ENCODE measurements around the gene FMNL1.
A peak's percentile ranks its signal among the peaks of the same experiment; 100 is the strongest.

FMNL1 gene

GRCh38 chr17:45289301-45290268, 67.9 kb downstream of the FMNL1 start:
- no peak for DNase-seq
- intact Hi-C loops (cut with DNase I): no loop called here

- no peak for DNase-seq
- intact Hi-C loops (cut with DNase I): no loop called here
Observed at GRCh38 chr17:45290269-45290765, 68.6 kb downstream of the FMNL1 start.

DNA sequence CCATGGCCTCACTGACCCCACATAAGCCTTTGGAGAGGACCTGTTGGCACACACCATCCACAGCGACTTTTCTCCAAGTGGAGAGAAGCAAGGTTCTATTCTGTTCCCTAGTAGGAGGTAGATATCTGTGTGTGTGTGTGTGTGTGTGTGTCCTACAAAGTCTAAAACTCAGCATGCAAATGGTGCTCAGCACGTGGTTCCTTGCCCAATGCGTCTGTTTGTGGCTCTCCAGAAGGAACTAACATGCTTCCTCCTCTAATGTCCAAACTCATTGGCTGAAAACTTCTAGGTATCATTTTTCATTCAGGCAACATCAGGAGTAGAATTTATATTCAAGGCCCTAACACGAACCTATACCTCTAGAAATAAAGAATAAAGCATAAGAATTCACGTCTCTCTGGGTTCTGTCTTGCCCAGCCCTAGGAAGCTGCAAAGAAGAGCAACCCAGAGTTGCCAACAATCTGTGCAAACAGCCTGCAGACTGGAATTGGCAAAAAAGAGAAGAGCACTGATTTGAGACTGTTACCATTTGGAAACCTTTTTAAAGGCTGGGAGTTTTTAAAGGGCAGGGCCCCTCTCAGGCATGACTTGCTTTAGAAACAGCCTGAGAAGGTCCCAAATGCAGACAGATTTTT, 69.6 kb downstream of the FMNL1 start:
- intact Hi-C loops (cut with DNase I): no loop called here
- peak in 14 of 42 donors; percentile 18 to 74 (median 48) for DNase-seq

GRCh38 chr17:45292696-45293412, 71.2 kb downstream of the FMNL1 start:
- DNase-seq: no peak
- intact Hi-C loops (cut with DNase I): no loop called here

DNA sequence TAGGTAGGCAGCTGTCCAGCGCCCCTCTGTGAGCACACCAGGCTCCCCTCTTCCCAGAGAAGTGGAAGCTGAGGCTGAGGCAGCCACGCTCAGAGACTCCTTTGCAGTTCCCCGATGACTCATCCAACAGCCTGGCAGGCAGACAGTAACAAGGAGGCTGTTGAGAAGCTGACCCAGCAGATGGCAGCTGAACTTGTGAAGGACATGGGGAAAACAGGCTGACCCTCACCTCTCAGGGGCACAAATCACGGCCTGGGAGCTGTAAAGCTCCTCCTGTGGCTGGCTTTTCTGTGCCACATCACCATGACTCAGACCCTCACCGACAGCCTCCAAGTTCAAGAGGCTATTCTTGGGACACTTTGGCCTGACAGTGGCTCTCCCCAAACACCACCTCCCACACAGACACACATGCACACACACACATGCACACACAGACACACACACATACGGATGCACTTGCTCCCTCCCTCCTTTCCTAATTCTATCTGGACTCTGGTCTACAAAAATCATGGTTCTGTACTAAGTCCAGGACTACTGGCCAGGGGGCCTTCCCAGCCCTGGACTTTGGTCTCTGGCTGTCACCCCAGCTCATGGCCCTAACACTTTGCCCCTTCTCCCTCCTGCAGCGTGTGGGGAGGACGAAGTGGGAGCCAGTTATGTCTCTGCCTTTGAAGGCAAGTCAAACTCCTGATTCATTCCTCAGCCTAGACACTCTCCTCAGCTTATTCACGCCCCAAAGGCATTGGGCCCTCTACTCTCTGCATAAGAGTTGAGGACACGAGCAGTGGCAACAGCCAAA, 71.9 kb downstream of the FMNL1 start:
- peak; percentile 54 to 95 (median 78) for DNase-seq

DNA sequence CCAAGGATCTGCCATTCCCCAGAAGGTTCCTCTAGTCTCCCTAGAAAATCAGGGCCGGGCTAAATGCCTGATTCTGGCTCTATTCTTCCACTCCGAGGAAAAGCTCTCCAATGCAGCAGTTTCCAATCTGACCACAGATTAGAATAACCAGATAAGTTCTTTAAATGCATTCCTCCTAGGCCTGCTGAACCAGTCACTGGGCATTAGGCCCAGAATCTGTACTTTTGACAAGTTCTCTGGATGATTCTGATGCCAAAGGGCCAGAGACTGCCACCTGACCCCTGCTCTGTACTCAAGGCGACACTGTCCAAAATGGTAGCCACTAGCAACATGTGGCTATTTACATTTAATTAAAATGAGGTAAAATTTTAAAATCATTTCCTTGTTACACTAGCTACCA, 72.8 kb downstream of the FMNL1 start:
- peak in 2 of 42 donors; percentile 20 to 58 for DNase-seq
- intact Hi-C loops (cut with DNase I): no loop called here

More for the DNA sequence above, 71.9 kb downstream of the FMNL1 start:
- intact Hi-C loops (cut with DNase I): no loop called here

DNA sequence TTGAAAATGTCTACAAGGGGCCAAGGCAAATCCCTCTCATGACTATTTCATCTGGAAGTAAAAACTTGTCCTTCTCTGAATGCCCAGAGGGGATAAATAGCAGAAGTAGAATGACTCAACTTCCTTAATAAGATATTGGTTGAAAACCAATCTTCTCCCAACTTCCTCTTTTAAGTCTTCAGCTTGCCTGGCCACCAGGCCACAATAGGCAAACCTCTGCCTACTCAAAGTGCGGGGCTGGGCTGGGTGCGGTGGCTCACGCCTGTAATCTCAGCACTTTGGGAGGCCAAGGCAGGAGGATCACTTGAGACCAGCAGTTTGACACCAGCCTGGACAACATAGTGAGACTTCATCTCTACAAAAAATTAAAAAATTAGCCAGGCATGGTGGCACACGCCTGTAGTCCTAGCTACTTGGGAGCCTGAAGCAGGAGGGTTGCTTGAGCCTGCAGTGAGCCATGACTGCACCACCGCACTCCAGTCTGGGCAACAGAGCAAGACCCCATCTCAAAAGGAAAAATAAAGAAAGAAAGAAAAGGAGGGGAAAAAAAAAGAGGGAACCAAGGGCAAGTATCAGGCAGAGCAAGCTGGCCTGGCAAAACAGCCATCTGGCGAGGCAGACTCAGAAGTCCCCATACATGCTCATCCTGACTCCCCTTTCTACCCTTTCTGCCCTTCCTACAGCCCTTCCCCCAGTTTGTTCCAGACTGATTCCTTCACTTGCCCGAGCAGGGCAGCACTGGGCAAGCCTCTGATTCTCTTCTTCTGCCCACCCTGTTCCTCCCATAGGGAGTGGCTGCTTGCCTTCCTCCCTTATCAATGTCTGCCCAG, 74.5 kb downstream of the FMNL1 start:
- no peak for DNase-seq
- intact Hi-C loops (cut with DNase I): no loop called here

DNA sequence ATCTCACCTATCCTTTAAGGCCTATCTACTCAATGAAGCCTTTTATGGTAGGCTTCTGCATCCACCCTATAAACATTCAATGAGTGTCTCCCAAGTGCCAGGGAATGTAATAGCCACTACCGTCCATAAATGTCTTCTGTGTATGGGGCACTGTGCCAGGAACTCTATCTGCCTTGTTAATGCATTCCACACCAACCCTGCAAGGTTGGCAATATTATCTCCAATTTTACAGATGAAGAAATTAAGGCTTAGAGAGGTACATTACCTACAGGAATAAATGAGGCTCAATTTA, 75.1 kb downstream of the FMNL1 start:
- no peak for DNase-seq
- intact Hi-C loops (cut with DNase I): no loop called here
